Measurements from ENCODE around the gene IL9R.

- TF ChIP-seq CTCF (IDR thresholded peaks at IDR 0.05; ENCODE audit: borderline replicate concordance, extremely low read depth, low read length, poor library complexity, severe bottlenecking) = no peak
- TF ChIP-seq EZH2 (IDR thresholded peaks at IDR 0.05; ENCODE audit: borderline replicate concordance, low read depth, low read length, severe bottlenecking) = no peak
Observed at GRCh38 chrX:155998761-155999510, 1.4 kb downstream of the IL9R start.

Data from DND-41 (cell line).